Measurements from ENCODE around the gene HOXA5.

The HOXA5 gene

GRCh38 chr7:27188386-27189294 is 45.2 kb upstream of the HOXA5 start:
- peak in 1 of 2 experiments; percentile 73 for DNase-seq (ENCODE audit: low read depth in 1 of 2, low spot score in 1 of 2)
- Histone ChIP-seq H3K27ac (replicated peaks) (no peak overlapping the region), H3K27me3 (ENCODE audit: insufficient read depth, poor library complexity, severe bottlenecking) (peaks cover 58% of the 10 kb centered on the region), H3K4me3 (replicated peaks; ENCODE audit: insufficient read depth, low read length) (no peak overlapping the region)
- TF ChIP-seq GABPA (IDR thresholded peaks at IDR 0.05; ENCODE audit: low read depth): no peak
- TF ChIP-seq SPI1 (IDR thresholded peaks at IDR 0.05; ENCODE audit: borderline replicate concordance, low read depth): peak; percentile 51; the same call in 1 of the 2 replicates

DNA sequence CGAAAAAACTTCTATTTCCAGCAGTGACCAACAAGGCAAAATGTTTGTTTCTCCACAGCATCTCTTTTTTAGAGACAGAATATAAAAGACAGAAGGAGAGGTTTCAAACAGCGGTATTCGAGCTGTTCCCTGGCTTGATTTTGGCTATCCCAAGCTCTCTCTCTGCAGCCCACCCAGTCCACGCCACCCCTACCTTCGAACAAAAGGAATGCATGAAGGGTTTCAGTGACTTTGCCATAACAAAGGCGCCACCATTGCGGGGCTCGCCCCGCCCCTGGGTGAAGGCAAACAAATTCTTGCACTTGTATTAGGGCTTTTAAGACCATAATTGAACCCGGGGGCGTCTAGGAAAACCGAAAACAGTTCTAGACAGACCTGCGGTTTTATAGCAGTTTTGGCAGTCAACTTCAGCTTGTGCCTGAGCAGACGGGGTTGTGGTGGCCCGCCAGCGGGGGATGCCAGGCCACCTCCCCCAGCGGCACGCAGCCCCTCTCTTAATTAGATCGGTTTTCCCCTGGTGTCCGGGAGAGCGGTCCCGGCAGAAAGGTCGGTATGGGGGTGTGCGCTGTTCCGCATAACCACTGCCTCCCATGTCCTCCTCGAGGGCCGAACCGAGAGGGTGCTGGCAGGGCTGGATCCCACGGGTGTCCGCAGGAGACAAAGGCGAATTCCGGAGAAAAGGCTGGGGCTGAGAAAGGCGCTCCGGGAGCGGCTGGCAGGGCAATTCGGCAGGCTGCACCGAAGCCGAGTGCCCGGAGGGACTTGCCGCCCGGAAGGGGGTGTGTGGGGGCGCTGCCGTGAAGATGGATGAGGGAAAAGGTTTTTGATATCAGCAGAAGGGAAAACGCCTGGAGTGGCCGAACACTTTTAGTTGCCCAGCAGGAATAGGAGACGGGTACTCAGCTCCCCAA is 44.2 kb upstream of the HOXA5 start:
- no peak overlapping the region for H3K27ac ChIP-seq (replicated peaks)
- no peak overlapping the region for H3K4me3 ChIP-seq (replicated peaks; ENCODE audit: insufficient read depth, low read length)
- H3K27me3 ChIP-seq (ENCODE audit: insufficient read depth, poor library complexity, severe bottlenecking): peaks cover 58% of the 10 kb centered on the region
- no peak for DNase-seq (ENCODE audit: low read depth in 1 of 2, low spot score in 1 of 2)
- TF ChIP-seq GABPA (IDR thresholded peaks at IDR 0.05; ENCODE audit: low read depth) (no peak), POLR2AphosphoS5 (IDR thresholded peaks at IDR 0.05; ENCODE audit: low read depth) (no peak), CTCF (IDR thresholded peaks at IDR 0.05; ENCODE audit: insufficient read depth, low read length) (no peak), SPI1 (IDR thresholded peaks at IDR 0.05; ENCODE audit: borderline replicate concordance, low read depth) (no peak)
- TF ChIP-seq, protein P1, sequence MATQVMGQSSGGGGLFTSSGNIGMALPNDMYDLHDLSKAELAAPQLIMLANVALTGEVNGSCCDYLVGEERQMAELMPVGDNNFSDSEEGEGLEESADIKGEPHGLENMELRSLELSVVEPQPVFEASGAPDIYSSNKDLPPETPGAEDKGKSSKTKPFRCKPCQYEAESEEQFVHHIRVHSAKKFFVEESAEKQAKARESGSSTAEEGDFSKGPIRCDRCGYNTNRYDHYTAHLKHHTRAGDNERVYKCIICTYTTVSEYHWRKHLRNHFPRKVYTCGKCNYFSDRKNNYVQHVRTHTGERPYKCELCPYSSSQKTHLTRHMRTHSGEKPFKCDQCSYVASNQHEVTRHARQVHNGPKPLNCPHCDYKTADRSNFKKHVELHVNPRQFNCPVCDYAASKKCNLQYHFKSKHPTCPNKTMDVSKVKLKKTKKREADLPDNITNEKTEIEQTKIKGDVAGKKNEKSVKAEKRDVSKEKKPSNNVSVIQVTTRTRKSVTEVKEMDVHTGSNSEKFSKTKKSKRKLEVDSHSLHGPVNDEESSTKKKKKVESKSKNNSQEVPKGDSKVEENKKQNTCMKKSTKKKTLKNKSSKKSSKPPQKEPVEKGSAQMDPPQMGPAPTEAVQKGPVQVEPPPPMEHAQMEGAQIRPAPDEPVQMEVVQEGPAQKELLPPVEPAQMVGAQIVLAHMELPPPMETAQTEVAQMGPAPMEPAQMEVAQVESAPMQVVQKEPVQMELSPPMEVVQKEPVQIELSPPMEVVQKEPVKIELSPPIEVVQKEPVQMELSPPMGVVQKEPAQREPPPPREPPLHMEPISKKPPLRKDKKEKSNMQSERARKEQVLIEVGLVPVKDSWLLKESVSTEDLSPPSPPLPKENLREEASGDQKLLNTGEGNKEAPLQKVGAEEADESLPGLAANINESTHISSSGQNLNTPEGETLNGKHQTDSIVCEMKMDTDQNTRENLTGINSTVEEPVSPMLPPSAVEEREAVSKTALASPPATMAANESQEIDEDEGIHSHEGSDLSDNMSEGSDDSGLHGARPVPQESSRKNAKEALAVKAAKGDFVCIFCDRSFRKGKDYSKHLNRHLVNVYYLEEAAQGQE (IDR thresholded peaks at IDR 0.05; ENCODE audit: insufficient replicate concordance, low read depth): no peak

GRCh38 chr7:27186668-27187474 is 43.4 kb upstream of the HOXA5 start:
- no peak overlapping the region for H3K27ac ChIP-seq (replicated peaks)
- no peak for TF ChIP-seq CTCF (IDR thresholded peaks at IDR 0.05; ENCODE audit: insufficient read depth, low read length)
- TF ChIP-seq, protein P1 (IDR thresholded peaks at IDR 0.05; ENCODE audit: insufficient replicate concordance, low read depth): no peak
- TF ChIP-seq SPI1 (IDR thresholded peaks at IDR 0.05; ENCODE audit: borderline replicate concordance, low read depth): no peak
- TF ChIP-seq POLR2AphosphoS5 (IDR thresholded peaks at IDR 0.05; ENCODE audit: low read depth): no peak
- no peak for TF ChIP-seq GABPA (IDR thresholded peaks at IDR 0.05; ENCODE audit: low read depth)
- DNase-seq (ENCODE audit: low read depth in 1 of 2, low spot score in 1 of 2): no peak
- H3K27me3 ChIP-seq (ENCODE audit: insufficient read depth, poor library complexity, severe bottlenecking): peaks cover 58% of the 10 kb centered on the region
- H3K4me3 ChIP-seq (replicated peaks; ENCODE audit: insufficient read depth, low read length): no peak overlapping the region

All from HL-60 (cell line).